PFSK-1 (cell line): ENCODE results near the gene CENPB.

Experiments
- POLR2AphosphoS5 ChIP-seq: IDR thresholded peaks from 2 replicates; pipeline ENCODE4 v1.6.1; 2012; ENCODE audit warnings: low read depth, mild to moderate bottlenecking, control low read depth, low read length, moderate library complexity
- REST ChIP-seq, 2 experiments: IDR thresholded peaks; 2 replicates each; pipeline versions ENCODE4 v1.6.1 to v1.8.0; 2011 to 2012; ENCODE audit warnings: low read depth in 2 of 2, low read length in 2 of 2, control low read depth in 1 of 2, inconsistent platforms in 1 of 2, mild to moderate bottlenecking in 1 of 2, moderate library complexity in 1 of 2; ENCODE audit not compliant: insufficient read depth in 1 of 2
- SIN3A ChIP-seq: IDR thresholded peaks from 2 replicates; pipeline ENCODE4 v1.6.1; 2012; ENCODE audit warnings: mild to moderate bottlenecking, low read length, moderate library complexity, borderline replicate concordance; ENCODE audit not compliant: insufficient read depth
- TAF1 ChIP-seq: IDR thresholded peaks from 2 replicates; pipeline ENCODE4 v1.6.1; 2012; ENCODE audit warnings: low read length, control low read depth, borderline replicate concordance; ENCODE audit not compliant: insufficient read depth

- TF ChIP-seq REST (IDR thresholded peaks at IDR 0.05; ENCODE audit: insufficient read depth in 1 of 2, low read depth in 2 of 2, low read length in 2 of 2) (no peak), TAF1 (no peak), POLR2AphosphoS5 (no peak), SIN3A (no peak)
Measured at GRCh38 chr20:3775457-3776108, 11.0 kb downstream of the CENPB start.
